GM12891 (cell line): Measurements from ENCODE around the gene SLC35C1.

ENCODE experiments used
- POLR2A ChIP-seq: IDR thresholded peaks from 2 replicates; pipeline ENCODE4 v1.6.1; 2011; ENCODE audit warnings: low read depth, low read length, control low read depth
- POLR2AphosphoS5 ChIP-seq: IDR thresholded peaks from 2 replicates; pipeline ENCODE4 v1.6.1; 2011; ENCODE audit warnings: low read depth, low read length, control low read depth
- POU2F2 ChIP-seq: IDR thresholded peaks from 2 replicates; pipeline ENCODE4 v1.6.1; 2011; ENCODE audit warnings: low read depth, mild to moderate bottlenecking, control low read depth, low read length, moderate library complexity
- TAF1 ChIP-seq: IDR thresholded peaks from 2 replicates; pipeline ENCODE4 v1.6.1; 2011; ENCODE audit warnings: low read depth, low read length, control low read depth

- TF ChIP-seq POLR2A (no peak), POLR2AphosphoS5 (no peak), TAF1 (no peak), POU2F2 (no peak)
Observed at GRCh38 chr11:45815747-45816146, 10.8 kb downstream of the SLC35C1 start.
